ENCODE data around the gene ENOX1.

GRCh38 chr13:43487885-43488284 lies 298.9 kb downstream of the ENOX1 start:
- TF ChIP-seq CTCF (IDR thresholded peaks at IDR 0.05) = no peak
- TF ChIP-seq POLR2A (IDR thresholded peaks at IDR 0.05) = no peak
- TF ChIP-seq EP300 (IDR thresholded peaks at IDR 0.05) = no peak
